ENCODE data around the gene GSC. TPM values are rescaled to one million over a fixed set of nuclear protein-coding genes. Genes with fewer than 3 reads are reported as not detected.

Gene GSC
- total RNA-seq: 0.46 TPM in 1 of 2 replicates, not detected in the other

GRCh38 chr14:94769391-94770250, at the start of gene GSC:
GSC (minus strand) TSS chr14:94770113; CDS start chr14:94770015, 98 bp downstream.

Other genes with a start within 250 kb of the GSC start
- not detected in 2 replicates for gene SERPINA4, start 208.7 kb downstream of the GSC start, total RNA-seq
- 0.03 and 0.33 TPM in 2 replicates for gene SERPINA5, start 188.7 kb downstream of the GSC start, total RNA-seq
- 9.7 and 37.5 TPM in 2 replicates for gene SERPINA3, start 157.7 kb downstream of the GSC start, total RNA-seq

Data from smooth muscle cell of the pulmonary artery (primary cell).